GM18508 (cell line): ENCODE data around the gene SCPEP1.
"Not testable (repeated sequence)": the region's sequence is repeated elsewhere in the genome, so short reads cannot be mapped to it uniquely, and the experiment has no call there.

Experiments
- ATAC-seq: cut with Tn5 transposase; IDR thresholded peaks from one replicate; pipeline ENCODE4 v1.9.1; 2021; ENCODE audit warnings: moderate number of reproducible peaks; ENCODE audit not compliant: insufficient read depth, unreplicated experiment

The SCPEP1 gene

GRCh38 chr17:56960596-56961538, 17.1 kb upstream of the SCPEP1 start, which contains the start of gene COIL:
Gene COIL, minus strand, starts transcription at chr17:56961050. Its CDS starts 31 bp downstream, at chr17:56961019.
- peak; percentile 85 for ATAC-seq

- not testable (repeated sequence) for ATAC-seq
Observed at GRCh38 chr17:56965241-56965640, 12.7 kb upstream of the SCPEP1 start.

GRCh38 chr17:56965681-56966080, 12.2 kb upstream of the SCPEP1 start:
- ATAC-seq: not testable (repeated sequence)

- ATAC-seq: no peak
Observed at GRCh38 chr17:56966338-56966737, 11.6 kb upstream of the SCPEP1 start.

GRCh38 chr17:56970974-56971373, 7.0 kb upstream of the SCPEP1 start:
- no peak for ATAC-seq

- no peak for ATAC-seq
Observed at GRCh38 chr17:56972111-56972730, 5.7 kb upstream of the SCPEP1 start.

GRCh38 chr17:56973520-56973919, 4.4 kb upstream of the SCPEP1 start:
- no peak for ATAC-seq

- no peak for ATAC-seq
Observed at GRCh38 chr17:56974055-56974454, 3.9 kb upstream of the SCPEP1 start.

GRCh38 chr17:56975656-56976055, 2.3 kb upstream of the SCPEP1 start:
- no peak for ATAC-seq

GRCh38 chr17:56976941-56977608, 856 bp upstream of the SCPEP1 start:
- ATAC-seq: no peak

GRCh38 chr17:56978441-56979090, 635 bp downstream of the SCPEP1 start:
- no peak for ATAC-seq

GRCh38 chr17:56979091-56979480, 1.2 kb downstream of the SCPEP1 start:
- ATAC-seq: no peak

GRCh38 chr17:56980526-56980925, 2.6 kb downstream of the SCPEP1 start:
- ATAC-seq: not testable (repeated sequence)

GRCh38 chr17:56982312-56982711, 4.4 kb downstream of the SCPEP1 start:
- ATAC-seq: no peak

GRCh38 chr17:56983366-56983765, 5.4 kb downstream of the SCPEP1 start:
- ATAC-seq: no peak

GRCh38 chr17:56985371-56986162, 7.6 kb downstream of the SCPEP1 start:
- ATAC-seq: no peak

- ATAC-seq: no peak
Observed at GRCh38 chr17:56987283-56987834, 9.4 kb downstream of the SCPEP1 start.

GRCh38 chr17:56988901-56989572, 11.1 kb downstream of the SCPEP1 start:
- no peak for ATAC-seq

GRCh38 chr17:56992364-56992763, 14.4 kb downstream of the SCPEP1 start:
- ATAC-seq: no peak
